Measurements from ENCODE around the gene PROCA1.
A peak's percentile ranks its signal among the peaks of the same experiment; 100 is the strongest.
"Not testable (repeated sequence)": the region's sequence is repeated elsewhere in the genome, so short reads cannot be mapped to it uniquely, and the experiment has no call there.

Gene PROCA1

GRCh38 chr17:28744104-28744971, 32.6 kb upstream of the PROCA1 start:
- DNase-seq (ENCODE audit: low spot score) = peak; percentile 80

- DNase-seq (ENCODE audit: low spot score) = peak; percentile 94
Observed at GRCh38 chr17:28743243-28744103, 31.8 kb upstream of the PROCA1 start, which contains the start of gene TRAF4. TRAF4 (plus strand) TSS chr17:28744011; CDS start chr17:28744113, 102 bp downstream.

DNA sequence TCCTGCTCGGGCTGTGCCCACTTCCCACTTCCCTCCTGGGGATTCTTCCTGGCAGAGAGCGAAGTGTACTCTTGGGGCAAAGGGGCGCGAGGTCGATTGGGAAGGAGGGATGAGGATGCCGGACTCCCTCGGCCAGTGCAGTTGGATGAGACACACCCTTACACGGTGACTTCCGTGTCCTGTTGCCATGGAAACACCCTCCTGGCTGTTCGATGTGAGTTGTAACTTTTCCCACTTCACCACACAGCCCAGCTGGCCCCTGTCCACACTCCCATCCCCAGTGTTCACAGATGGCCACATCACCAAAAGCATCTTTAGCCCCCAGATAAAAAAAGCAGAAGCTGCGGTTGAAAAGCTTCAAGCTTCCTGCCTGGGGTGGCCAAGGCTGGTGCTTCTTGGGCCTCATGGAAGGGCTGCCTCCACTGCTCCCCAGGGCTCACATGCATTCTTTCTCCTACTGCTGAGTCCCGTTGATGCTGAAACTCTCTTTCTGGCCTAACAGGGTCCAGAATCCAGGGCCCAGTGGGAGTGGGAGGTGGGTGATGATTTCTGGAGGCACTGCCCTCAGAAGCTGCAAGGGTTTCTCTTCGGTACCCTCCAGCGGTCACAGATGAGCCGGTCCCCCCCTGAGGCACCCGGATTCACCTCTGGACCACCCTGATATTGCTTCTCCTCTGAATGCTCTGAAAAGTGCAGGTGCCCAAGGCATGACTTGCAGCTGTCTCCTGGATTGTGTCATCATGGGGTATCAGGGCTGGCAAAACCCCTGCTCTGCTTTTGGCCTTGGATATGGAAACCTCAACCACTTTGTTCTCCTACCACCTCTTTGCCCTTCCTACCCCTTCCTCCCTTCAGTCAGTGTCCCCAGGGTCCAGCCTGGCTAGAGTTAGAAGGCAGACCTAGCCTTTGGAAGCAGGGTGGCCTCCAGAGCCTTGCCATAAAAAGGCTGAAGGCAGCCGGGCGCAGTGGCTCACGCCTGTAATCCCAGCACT, 30.0 kb upstream of the PROCA1 start:
- DNase-seq (ENCODE audit: low spot score) = no peak

DNA sequence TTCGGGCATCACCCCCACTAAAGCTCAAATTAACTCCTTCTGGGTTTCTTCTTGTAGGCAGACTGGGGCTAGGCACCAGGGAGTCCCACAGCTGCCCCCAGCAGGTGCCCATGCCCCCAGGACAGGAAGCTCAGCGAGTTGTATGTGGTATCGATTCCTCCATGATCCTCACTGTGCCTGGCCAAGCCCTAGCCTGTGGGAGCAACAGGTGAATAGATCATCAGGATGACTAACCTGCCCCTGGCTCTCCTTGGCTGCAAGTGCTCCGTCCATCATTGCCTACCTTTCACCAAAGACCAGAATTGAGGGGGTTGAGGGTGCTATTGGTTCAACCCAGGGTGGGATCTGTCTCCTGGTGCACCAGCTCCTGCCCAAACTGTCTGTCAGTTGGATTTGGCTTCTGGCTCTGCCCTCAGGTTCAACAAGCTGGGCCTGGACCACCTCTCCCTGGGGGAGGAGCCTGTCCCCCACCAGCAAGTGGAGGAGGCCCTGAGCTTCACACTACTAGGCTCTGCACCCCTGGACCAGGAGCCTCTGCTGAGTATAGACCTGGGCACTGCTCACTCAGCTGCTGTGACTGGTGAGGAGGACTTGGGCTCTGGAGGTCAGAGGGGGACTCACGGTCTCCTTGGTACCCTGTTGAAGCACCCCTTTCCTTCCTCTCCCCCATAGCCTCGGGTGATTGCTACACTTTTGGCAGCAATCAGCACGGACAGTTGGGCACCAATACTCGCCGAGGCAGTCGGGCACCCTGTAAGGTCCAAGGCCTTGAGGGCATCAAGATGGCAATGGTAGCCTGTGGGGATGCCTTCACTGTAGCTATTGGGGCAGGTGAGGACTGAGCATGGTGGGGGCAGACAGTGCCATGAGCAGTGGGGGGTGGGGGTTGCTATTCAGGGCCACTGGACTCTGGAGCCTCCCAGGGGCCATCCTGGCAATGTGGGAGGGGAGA, 29.0 kb upstream of the PROCA1 start:
- DNase-seq (ENCODE audit: low spot score) = no peak

DNA sequence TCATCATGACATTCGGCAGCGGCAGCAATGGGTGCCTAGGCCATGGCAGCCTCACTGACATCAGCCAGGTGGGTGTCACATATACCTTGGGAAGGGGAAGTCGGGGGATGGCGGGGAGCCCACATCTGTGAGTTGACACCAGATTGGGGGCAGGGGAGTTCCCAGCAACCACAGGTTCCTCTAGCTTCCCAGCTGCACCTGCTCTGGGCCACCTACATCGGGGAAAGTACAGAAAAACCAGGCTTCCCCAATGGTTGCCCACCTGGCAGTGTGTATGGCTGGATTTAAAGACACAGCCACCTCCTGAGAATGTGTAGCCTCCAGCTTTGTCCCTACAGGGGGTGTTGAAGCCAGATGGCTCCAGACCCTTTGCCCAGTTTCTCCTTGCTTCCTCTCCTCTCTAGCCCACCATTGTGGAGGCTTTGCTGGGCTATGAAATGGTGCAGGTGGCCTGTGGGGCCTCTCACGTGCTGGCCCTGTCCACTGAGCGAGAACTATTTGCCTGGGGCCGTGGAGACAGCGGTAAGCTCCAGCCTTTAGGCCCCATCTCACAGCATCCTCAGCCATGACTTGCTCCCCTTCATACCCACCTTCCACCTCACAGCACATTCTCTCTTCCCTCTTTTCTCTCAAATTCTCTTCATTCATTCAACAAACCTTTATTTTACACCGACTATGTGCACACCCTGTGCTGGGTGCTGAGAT, 27.1 kb upstream of the PROCA1 start:
- DNase-seq (ENCODE audit: low spot score) = no peak

DNA sequence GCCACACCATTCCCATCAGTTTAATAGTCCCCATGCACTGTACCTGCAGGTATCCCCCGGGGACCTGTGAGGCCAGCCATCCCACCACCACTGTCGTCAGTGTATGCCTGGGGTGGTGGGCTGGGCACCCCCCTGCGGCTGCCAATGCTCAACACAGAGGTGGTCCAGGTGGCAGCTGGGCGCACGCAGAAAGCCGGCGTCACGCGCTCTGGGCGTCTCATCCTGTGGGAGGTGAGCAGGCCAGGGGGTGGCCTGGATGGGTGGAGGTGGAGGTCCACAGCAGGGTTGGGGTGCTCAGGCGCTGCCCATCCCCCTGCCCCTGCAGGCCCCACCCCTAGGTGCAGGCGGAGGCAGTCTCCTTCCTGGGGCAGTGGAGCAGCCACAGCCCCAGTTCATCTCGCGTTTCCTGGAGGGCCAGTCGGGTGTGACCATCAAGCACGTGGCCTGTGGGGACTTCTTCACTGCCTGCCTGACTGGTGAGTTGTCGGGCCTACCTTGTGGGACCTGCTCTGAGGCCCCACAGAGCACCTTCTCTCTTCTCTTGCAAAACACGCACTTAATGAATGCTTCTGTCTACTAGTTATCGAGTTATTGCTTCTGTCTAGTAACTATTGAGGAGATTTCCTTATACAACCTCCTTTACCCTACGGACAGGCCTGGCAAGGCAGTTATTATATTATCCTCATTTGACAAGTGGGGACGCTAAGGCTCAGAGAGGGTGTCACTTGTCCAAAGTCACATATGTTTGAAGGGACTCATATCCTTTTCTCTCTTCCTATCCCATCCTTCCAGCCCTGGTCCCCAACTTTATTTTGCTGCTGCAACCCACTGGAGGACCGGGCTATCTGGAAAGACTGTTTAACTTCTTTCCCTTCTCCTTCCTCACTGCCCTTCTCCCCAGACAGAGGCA, 26.3 kb upstream of the PROCA1 start:
- no peak for DNase-seq (ENCODE audit: low spot score)

DNA sequence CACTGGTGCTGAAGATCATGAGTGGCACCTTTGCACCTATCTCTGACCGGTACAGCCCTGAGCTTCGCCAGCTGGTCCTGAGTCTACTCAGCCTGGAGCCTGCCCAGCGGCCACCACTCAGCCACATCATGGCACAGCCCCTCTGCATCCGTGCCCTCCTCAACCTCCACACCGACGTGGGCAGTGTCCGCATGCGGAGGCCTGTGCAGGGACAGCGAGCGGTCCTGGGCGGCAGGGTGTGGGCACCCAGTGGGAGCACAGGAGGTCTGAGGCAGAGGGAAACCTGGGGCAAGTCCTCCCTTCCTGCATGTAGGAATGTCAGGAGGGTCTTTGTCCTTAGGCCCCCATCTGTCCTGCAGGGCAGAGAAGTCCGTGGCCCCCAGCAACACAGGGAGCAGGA, 25.6 kb upstream of the PROCA1 start:
- DNase-seq (ENCODE audit: low spot score) = no peak

GRCh38 chr17:28735913-28736769, 24.5 kb upstream of the PROCA1 start:
- not testable (repeated sequence) for DNase-seq (ENCODE audit: low spot score)

DNA sequence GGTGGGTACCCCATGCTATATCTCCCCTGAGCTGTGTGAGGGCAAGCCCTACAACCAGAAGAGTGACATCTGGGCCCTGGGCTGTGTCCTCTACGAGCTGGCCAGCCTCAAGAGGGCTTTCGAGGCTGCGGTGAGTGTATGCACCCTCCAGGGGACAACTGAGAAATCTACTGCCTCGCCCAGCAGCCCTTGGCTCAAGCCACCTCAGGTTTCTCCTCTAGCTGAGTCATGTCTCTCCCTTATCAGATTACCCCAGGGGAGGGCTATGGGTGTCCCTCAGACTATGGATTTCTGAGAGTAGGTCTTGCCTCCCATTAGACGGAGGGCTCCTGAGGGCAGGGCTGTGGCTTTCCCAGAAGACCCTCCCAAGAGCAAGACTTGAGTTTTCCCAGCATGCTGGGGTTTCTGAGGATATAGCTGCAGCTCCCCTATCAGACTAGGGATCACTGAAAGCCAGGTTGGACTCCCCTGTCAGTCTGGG, 23.6 kb upstream of the PROCA1 start:
- no peak for DNase-seq (ENCODE audit: low spot score)

- no peak for DNase-seq (ENCODE audit: low spot score)
Observed at GRCh38 chr17:28734712-28735241, 23.1 kb upstream of the PROCA1 start.

DNA sequence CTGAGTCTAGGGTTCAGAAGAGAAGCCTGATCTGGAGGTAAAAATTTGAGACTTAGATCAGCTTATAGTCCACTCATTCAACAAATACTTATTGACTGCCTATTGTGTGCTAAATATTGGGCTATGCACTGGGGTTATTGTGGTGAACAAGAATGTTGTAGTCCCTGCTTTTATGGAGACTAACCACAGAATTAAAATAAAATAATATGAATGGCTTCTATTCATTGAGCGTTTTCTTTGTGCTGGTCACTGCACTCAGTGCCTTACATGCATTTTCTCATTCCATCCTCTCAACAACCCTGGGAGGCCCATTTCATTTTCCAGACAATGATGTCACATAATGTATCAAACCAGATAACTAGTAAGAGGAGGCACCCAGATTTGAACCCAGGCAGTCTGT, 21.7 kb upstream of the PROCA1 start:
- no peak for DNase-seq (ENCODE audit: low spot score)

- no peak for DNase-seq (ENCODE audit: low spot score)
Observed at GRCh38 chr17:28729950-28730330, 18.3 kb upstream of the PROCA1 start.

DNA sequence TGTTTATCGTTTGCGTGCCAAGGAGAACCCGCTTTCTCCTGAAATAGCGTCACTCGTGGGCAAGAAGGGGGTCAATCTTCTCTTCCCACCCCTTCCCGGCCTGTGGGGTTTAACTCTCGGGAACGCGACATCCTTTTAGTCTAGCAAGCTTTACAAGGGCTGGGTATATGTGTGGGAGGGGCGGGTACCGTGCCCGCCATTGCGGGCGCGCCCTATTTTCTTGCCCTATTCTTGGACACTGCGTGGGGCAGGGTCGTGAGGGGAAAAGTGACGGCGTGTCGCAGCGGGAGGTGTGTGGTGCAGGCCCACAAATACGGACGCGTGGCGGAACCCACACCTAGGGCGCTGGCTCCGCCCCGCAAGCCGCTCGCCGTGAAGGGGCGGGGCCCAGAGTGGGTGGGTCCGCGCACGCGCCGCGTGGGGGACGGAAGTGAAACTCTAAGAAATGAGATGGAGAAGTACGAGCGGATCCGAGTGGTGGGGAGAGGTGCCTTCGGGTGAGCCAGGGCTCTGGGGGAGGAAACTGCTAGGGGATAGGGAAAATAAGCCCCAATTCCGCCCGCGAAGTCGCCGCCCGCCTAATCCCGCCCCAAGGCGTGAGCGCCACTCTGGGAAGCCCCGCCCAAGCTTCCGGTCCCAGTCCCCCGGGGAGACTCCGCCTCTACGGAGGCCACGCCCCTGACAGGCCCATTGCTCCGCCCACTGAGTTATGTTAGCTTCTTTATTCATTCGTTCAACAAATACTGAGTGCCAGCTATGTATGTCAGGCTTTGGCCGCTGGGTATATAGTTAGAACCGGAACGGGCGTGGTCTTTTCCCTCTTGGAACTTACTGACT, 16.9 kb upstream of the PROCA1 start, which contains the start of gene NEK8:
Gene NEK8 (plus strand): TSS at position 425 of the 837 bp plus-strand sequence. CDS start 26 bp downstream, at position 451.
- peak; percentile 96 for DNase-seq (ENCODE audit: low spot score)

DNA sequence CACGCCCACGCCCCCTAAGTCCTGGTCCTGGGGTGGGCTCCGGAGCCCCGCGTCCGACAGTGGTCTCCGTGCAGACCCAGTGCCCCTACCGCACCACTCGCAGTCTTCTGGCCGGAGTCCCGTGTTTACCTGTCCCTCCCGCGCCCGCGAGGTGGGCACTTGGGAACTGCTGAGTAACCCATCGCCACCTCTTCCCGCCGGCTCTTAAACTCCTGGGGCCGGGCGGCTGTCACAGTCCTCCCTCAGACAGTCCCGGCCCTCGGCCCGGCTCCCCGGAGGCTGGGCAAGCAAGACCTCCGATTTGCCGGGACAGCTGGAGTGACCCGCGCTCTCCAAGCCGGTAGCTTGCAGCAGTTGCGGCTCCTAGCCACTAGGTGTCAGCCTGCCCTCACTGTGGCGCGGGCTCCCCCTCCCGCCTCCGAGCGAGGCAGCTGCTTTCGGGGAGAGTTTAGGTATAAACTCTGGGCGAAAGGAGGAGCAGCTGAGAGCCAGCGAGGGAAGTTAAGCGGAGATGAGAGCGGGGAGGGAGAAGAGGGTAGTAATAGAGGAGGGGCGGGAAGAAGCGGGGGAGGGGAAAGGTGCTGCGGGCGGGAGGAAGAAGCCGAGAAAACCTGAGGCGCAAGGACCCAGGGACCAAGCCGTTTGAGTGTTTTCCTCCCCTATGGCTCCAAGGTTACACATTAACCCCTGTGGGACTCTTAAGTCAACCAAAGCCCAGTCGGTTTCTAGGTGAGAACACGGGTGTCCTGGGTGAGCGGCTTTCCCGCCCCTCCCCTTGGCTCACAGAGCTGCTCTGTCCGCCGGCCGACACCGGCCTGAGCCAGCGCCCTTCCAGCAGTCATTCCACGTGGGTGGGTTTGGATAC, 15.2 kb upstream of the PROCA1 start:
- peak; percentile 90 for DNase-seq (ENCODE audit: low spot score)

GRCh38 chr17:28726226-28726626, 14.5 kb upstream of the PROCA1 start, which contains the start of gene TLCD1:
TLCD1 (minus strand) TSS chr17:28726233; CDS start chr17:28726097, 136 bp downstream.
- DNase-seq (ENCODE audit: low spot score) = peak; percentile 93

Data from GM03348 (cell line).